H1 (cell line): Measurements from ENCODE around the gene BHMT2. TPM values are rescaled to one million over a fixed set of nuclear protein-coding genes. Genes with fewer than 3 reads are reported as not detected.

Source experiments
- CTCF ChIA-PET: fragments of 300-600 bp; sonication (Branson Sonifier 250); formaldehyde crosslinking; loops from one replicate; lab custom pipeline; 2021; ENCODE audit not compliant: partially characterized antibody; lab: Charles Lee
- POLR2A ChIA-PET: fragments of 300-600 bp; sonication (Branson Sonifier 250); formaldehyde crosslinking; loops from one replicate; lab custom pipeline; 2021; ENCODE audit warnings: inconsistent platforms; ENCODE audit not compliant: partially characterized antibody; lab: Charles Lee
- DNase-seq, 2 experiments: peaks; one replicate each; pipeline versions ENCODE4 v3.0.0 to v3.0.0-alpha.2; 2010 to 2022; ENCODE audit warnings: low spot score in 2 of 2, low read depth in 1 of 2, mixed read lengths in 1 of 2
- FAIRE-seq: peaks from 2 replicates; lab custom pipeline; 2011; peaks lifted over from hg19 to GRCh38; lab: Jason Lieb, UNC
- H2AFZ ChIP-seq: 2 replicates; pipeline ENCODE4 v1.8.1; 2012; ENCODE audit warnings: low read length, inconsistent platforms
- H2AK5ac ChIP-seq: 2 replicates; pipeline ENCODE4 v1.6.1; 2013; ENCODE audit warnings: low read depth, low read length
- H2BK120ac ChIP-seq: replicated peaks from 2 replicates; pipeline ENCODE3; 2013; ENCODE audit warnings: low read depth, low read length, inconsistent platforms
- H2BK12ac ChIP-seq: 2 replicates; pipeline ENCODE4 v1.6.1; 2013; ENCODE audit warnings: low read depth, low read length
- H2BK15ac ChIP-seq: 2 replicates; pipeline ENCODE4 v1.6.1; 2013; ENCODE audit warnings: low read length
- H2BK20ac ChIP-seq: 2 replicates; pipeline ENCODE4 v1.6.1; 2013; ENCODE audit warnings: low read length
- H2BK5ac ChIP-seq: 2 replicates; pipeline ENCODE4 v1.6.1; 2013; ENCODE audit warnings: low read depth, low read length
- H3K14ac ChIP-seq: 2 replicates; pipeline ENCODE4 v1.6.1; 2013; ENCODE audit warnings: inconsistent platforms; ENCODE audit not compliant: insufficient read length
- H3K18ac ChIP-seq: 2 replicates; pipeline ENCODE4 v1.6.1; 2013; ENCODE audit warnings: low read length; ENCODE audit errors: extremely low read depth
- H3K23ac ChIP-seq: 2 replicates; pipeline ENCODE4 v1.6.1; 2013; ENCODE audit warnings: inconsistent platforms; ENCODE audit not compliant: insufficient read length
- H3K23me2 ChIP-seq: 2 replicates; pipeline ENCODE4 v1.6.1; 2013; ENCODE audit warnings: low read depth, low read length
- H3K27ac ChIP-seq: 2 replicates; pipeline ENCODE4 v1.6.1; 2011; ENCODE audit warnings: low read depth, low read length, inconsistent platforms
- H3K27me3 ChIP-seq, 4 experiments: replicated peaks in 1 of 4; 1 replicate in 1 of 4; 2 replicates in 3 of 4; pipeline versions ENCODE4 v1.6.1 to v1.8.1; 2011 to 2013; ENCODE audit warnings: low read length in 3 of 4, mild to moderate bottlenecking in 3 of 4, inconsistent platforms in 2 of 4, mixed read lengths in 2 of 4, moderate library complexity in 1 of 4; ENCODE audit not compliant: control insufficient read depth in 3 of 4, insufficient read depth in 3 of 4; ENCODE audit errors: extremely low read depth in 1 of 4
- H3K36me3 ChIP-seq, 4 experiments: 2 replicates each; pipeline versions ENCODE4 v1.6.1 to v1.8.1; 2011 to 2013; ENCODE audit warnings: mild to moderate bottlenecking in 4 of 4, low read length in 3 of 4, moderate library complexity in 2 of 4, control low read depth in 1 of 4, inconsistent platforms in 1 of 4; ENCODE audit not compliant: insufficient read depth in 4 of 4, control insufficient read depth in 2 of 4
- H3K4ac ChIP-seq: replicated peaks from 2 replicates; pipeline ENCODE3; 2013; ENCODE audit warnings: low read length, low read depth, mixed read lengths, inconsistent platforms; ENCODE audit not compliant: insufficient read length
- H3K4me1 ChIP-seq, 4 experiments: replicated peaks in 1 of 4; 1 replicate in 1 of 4; 2 replicates in 3 of 4; pipeline versions ENCODE4 v1.6.1 to v1.8.1; 2011 to 2013; ENCODE audit warnings: low read length in 3 of 4, inconsistent platforms in 2 of 4, mixed read lengths in 1 of 4; ENCODE audit not compliant: insufficient read depth in 4 of 4, control insufficient read depth in 3 of 4
- H3K4me2 ChIP-seq, 2 experiments: 2 replicates each; pipeline versions ENCODE4 v1.6.1 to v1.8.1; 2011 to 2013; ENCODE audit warnings: low read depth in 2 of 2, low read length in 2 of 2, control low read depth in 1 of 2, inconsistent platforms in 1 of 2, mild to moderate bottlenecking in 1 of 2; ENCODE audit not compliant: insufficient read depth in 1 of 2
- H3K4me3 ChIP-seq, 4 experiments: fragments of 200-600, 300-600 bp in 1 of 4; sonication (generic), shearing (Covaris generic), sonication (Bioruptor Twin) in 1 of 4; 2 replicates each; pipeline versions ENCODE4 v1.5.1 to v1.8.1; 2011 to 2016; ENCODE audit warnings: low read length in 4 of 4, low read depth in 3 of 4, control low read depth in 2 of 4, inconsistent platforms in 2 of 4, mild to moderate bottlenecking in 2 of 4, mixed read lengths in 1 of 4, moderate library complexity in 1 of 4; ENCODE audit not compliant: insufficient read depth in 2 of 4; ENCODE audit errors: extremely low read depth in 1 of 4
- H3K56ac ChIP-seq: replicated peaks from 2 replicates; pipeline ENCODE3; 2013; ENCODE audit warnings: low read depth, mild to moderate bottlenecking, mixed read lengths, low read length, inconsistent platforms; ENCODE audit not compliant: insufficient read length
- H3K79me1 ChIP-seq: 2 replicates; pipeline ENCODE4 v1.6.1; 2013; ENCODE audit warnings: low read depth, low read length, control low read depth
- H3K79me2 ChIP-seq, 2 experiments: 2 replicates each; pipeline versions ENCODE4 v1.6.1 to v1.8.1; 2012 to 2013; ENCODE audit warnings: low read length in 2 of 2, mild to moderate bottlenecking in 2 of 2, inconsistent platforms in 1 of 2; ENCODE audit not compliant: insufficient read depth in 2 of 2, control insufficient read depth in 1 of 2
- H3K9ac ChIP-seq, 4 experiments: replicated peaks in 1 of 4; 1 replicate in 1 of 4; 2 replicates in 3 of 4; pipeline versions ENCODE4 v1.6.1 to v1.8.1; 2011 to 2013; ENCODE audit warnings: low read depth in 3 of 4, low read length in 3 of 4, control low read depth in 2 of 4, mild to moderate bottlenecking in 2 of 4, moderate library complexity in 2 of 4, inconsistent platforms in 1 of 4; ENCODE audit errors: extremely low read depth in 1 of 4
- H3K9me3 ChIP-seq, 2 experiments: 2 replicates each; pipeline versions ENCODE4 v1.6.1 to v1.8.1; 2012 to 2013; ENCODE audit warnings: mild to moderate bottlenecking in 2 of 2, moderate library complexity in 2 of 2, control low read depth in 1 of 2, inconsistent platforms in 1 of 2, low read depth in 1 of 2, low read length in 1 of 2, mixed read lengths in 1 of 2; ENCODE audit not compliant: insufficient read depth in 2 of 2
- H4K20me1 ChIP-seq, 2 experiments: replicated peaks in 1 of 2; 2 replicates each; pipeline versions ENCODE3 to v1.8.1; 2011 to 2013; ENCODE audit warnings: inconsistent platforms in 2 of 2, low read length in 2 of 2, mild to moderate bottlenecking in 1 of 2; ENCODE audit not compliant: insufficient read depth in 2 of 2, control insufficient read depth in 1 of 2
- H4K5ac ChIP-seq: 2 replicates; pipeline ENCODE4 v1.6.1; 2013; ENCODE audit warnings: low read length, low read depth, mixed read lengths, inconsistent platforms; ENCODE audit not compliant: insufficient read length
- H4K8ac ChIP-seq: 2 replicates; pipeline ENCODE4 v1.8.0; 2013; ENCODE audit warnings: mild to moderate bottlenecking, moderate library complexity, low read length, inconsistent platforms; ENCODE audit not compliant: insufficient read depth; ENCODE audit errors: extremely low read depth
- H4K91ac ChIP-seq: replicated peaks from 2 replicates; pipeline ENCODE3; 2013; ENCODE audit warnings: low read length, mixed read lengths, inconsistent platforms; ENCODE audit not compliant: insufficient read length
- EGR1 ChIP-seq: IDR thresholded peaks from 2 replicates; pipeline ENCODE4 v1.6.1; 2011; ENCODE audit warnings: low read depth, low read length, borderline replicate concordance
- JUN ChIP-seq: IDR thresholded peaks from 2 replicates; pipeline ENCODE4 v1.6.1; 2011; ENCODE audit warnings: low read depth, mild to moderate bottlenecking, improper control_type of control experiment, low read length
- NANOG ChIP-seq: IDR thresholded peaks from 2 replicates; pipeline ENCODE4 v1.6.1; 2011; ENCODE audit warnings: low read length, low read depth, mild to moderate bottlenecking, inconsistent platforms; ENCODE audit not compliant: insufficient read depth, poor library complexity, severe bottlenecking
- TBP ChIP-seq: IDR thresholded peaks from 2 replicates; pipeline ENCODE4 v1.6.1; 2011; ENCODE audit warnings: low read depth, low read length, improper control_type of control experiment
- WGBS, 2 experiments: shearing (Covaris generic) in 1 of 2; methylation state at CpG; one replicate each; pipeline versions ENCODE4 v1.1.6 to v1.1.7; 2013 to 2015; ENCODE audit warnings: low lambda C conversion rate in 2 of 2, mixed read lengths in 2 of 2, inconsistent platforms in 1 of 2, low coverage in 1 of 2, missing lambda C conversion rate in 1 of 2; ENCODE audit not compliant: insufficient replicate concordance in 2 of 2, insufficient coverage in 1 of 2, insufficient read length in 1 of 2; ENCODE audit errors: extremely low coverage in 1 of 2, missing lambda C conversion rate in 1 of 2; 5-methylcytosine and 5-hydroxymethylcytosine counted together
- polyA plus RNA-seq, 7 experiments: library from polyadenylated mRNA; depleted of rRNA in 3 of 7; stranded (reverse) in 5 of 7; unstranded in 2 of 7; fragments of >200 nt in 5 of 7; fragments of 200-250 nt in 2 of 7; gene quantifications; 1 replicate in 5 of 7; 2 replicates in 1 of 7; 4 replicates in 1 of 7; pipeline versions ENCODE4 v1.2.1 to v1.2.3, GENCODE V29; 2011 to 2013; ENCODE audit warnings: missing spikeins in 2 of 7, mixed read lengths in 2 of 7
- total RNA-seq: library from RNA; stranded (reverse); fragmentation: NEBNext Ultra II Directional; extraction: Animal tissue kit (Norgen Biotek cat#: 25700); gene quantifications from 2 replicates; pipeline ENCODE4 v1.2.1, GENCODE V29; 2021
- TF ChIP-seq, protein P1 (sequence below): IDR thresholded peaks from 2 replicates; pipeline ENCODE4 v1.6.1; 2011; ENCODE audit warnings: low read length, improper control_type of control experiment

BHMT2 gene
- total and polyA plus RNA-seq, 2 of the 8 experiments (the other 6 are each of a cell fraction or from before 2014, with no cell fraction given): 0.11 TPM; not detected in 1

GRCh38 chr5:79136618-79137017 lies 67.1 kb downstream of the BHMT2 start:
- CTCF ChIA-PET: interaction anchor here (6.6 kb wide), 1 partner anchor 113 kb away, joined by 243 read pairs; no protein-coding TSS in a partner anchor
- 74% methylated on average over 2 of the region's 2 CpGs; no CpG with 5 or more reads in 1 of the 2 experiments for WGBS, 2 experiments

More at GRCh38 chr5:79136618-79137017, 67.1 kb downstream of the BHMT2 start:
- H3K23me2 ChIP-seq: no peaks in the 10 kb centered on the region; the same call in none of the 2 replicates
- H3K79me2 ChIP-seq: no peaks in the 10 kb centered on the region
- no peak overlapping the region for H3K56ac ChIP-seq
- H3K4me2 ChIP-seq: no peak overlapping the region
- peak overlapping the region; percentile 83; the same call in 1 of the 2 replicates for H2AFZ ChIP-seq
- no peak overlapping the region for H3K9ac ChIP-seq
- POLR2A ChIA-PET: no interaction called here
- H3K23ac ChIP-seq: no peak overlapping the region
- DNase-seq: no peak
- no peak overlapping the region for H3K27ac ChIP-seq
- H3K9me3 ChIP-seq: peaks cover 5 to 6% of the 10 kb centered on the region in 2 experiments; a peak in 3 of 4 replicates
- H3K27me3 ChIP-seq: no peaks in the 10 kb centered on the region
- no peaks in the 10 kb centered on the region; the same call in 1 of the 2 replicates for H3K79me1 ChIP-seq
- H2BK5ac ChIP-seq: no peak overlapping the region
- H4K20me1 ChIP-seq: no peaks in the 10 kb centered on the region
- H4K91ac ChIP-seq: no peak overlapping the region
- H3K4me1 ChIP-seq: peaks cover 0 to 2% (median 0%) of the 10 kb centered on the region in 4 experiments; a peak in 2 of 7 replicates
- no peak overlapping the region for H3K14ac ChIP-seq
- H2BK120ac ChIP-seq: no peak overlapping the region
- no peak overlapping the region for H4K8ac ChIP-seq
- no peak overlapping the region for H3K4ac ChIP-seq
- no peak for FAIRE-seq
- H3K4me3 ChIP-seq: no peak overlapping the region
- TF ChIP-seq JUN (no peak), EGR1 (no peak), NANOG (no peak), TBP (no peak)
- TF ChIP-seq, protein P1, sequence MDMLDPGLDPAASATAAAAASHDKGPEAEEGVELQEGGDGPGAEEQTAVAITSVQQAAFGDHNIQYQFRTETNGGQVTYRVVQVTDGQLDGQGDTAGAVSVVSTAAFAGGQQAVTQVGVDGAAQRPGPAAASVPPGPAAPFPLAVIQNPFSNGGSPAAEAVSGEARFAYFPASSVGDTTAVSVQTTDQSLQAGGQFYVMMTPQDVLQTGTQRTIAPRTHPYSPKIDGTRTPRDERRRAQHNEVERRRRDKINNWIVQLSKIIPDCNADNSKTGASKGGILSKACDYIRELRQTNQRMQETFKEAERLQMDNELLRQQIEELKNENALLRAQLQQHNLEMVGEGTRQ: no peak
- 0 out of 2 replicates have a peak overlapping the region, but pooled peaks have one; percentile 43 for H2BK20ac ChIP-seq
- no peaks in the 10 kb centered on the region for H3K36me3 ChIP-seq
- no peak overlapping the region; the same call in 1 of the 2 replicates for H2BK15ac ChIP-seq
- H3K18ac ChIP-seq: no peak overlapping the region
- H2AK5ac ChIP-seq: no peak overlapping the region; the same call in 1 of the 2 replicates
- no peak overlapping the region for H2BK12ac ChIP-seq
- H4K5ac ChIP-seq: no peak overlapping the region
